ENCODE data around the gene SUGCT. TPM values are rescaled to one million over a fixed set of nuclear protein-coding genes. Genes with fewer than 3 reads are reported as not detected.
"Not testable (repeated sequence)": the region's sequence is repeated elsewhere in the genome, so short reads cannot be mapped to it uniquely, and the experiment has no call there.

Gene SUGCT
- total RNA-seq, 1 experiment from 2014 or later = 9.9 TPM

DNA sequence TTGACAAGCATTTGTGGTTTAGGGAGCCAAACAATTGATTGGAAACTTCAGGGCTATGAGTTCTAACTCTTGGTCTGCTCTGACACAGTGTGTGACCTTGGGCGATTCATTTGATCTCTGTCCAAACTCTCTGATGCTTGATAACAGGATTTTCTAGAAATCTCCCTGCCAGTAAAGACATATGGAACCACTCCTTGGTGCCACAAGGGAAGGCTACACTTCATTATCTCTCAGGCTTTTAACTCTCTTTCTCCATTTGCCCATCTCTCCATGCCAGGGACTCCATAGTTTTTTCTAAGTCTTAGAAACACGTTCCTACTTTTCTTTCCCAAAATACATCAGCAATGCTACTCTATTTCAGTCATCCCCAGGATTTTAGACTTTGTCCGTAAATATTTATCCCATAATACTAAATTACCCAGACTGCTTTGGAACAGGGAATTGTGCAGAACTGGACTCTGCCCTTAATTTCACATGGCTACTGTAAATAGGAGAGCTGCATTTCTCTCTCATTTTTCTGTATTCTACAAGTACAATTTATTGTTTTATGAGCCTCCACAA, 488.2 kb downstream of the SUGCT start:
- Mint-ChIP-seq H3K36me3 (ENCODE audit: insufficient read depth, unreplicated experiment) (no peaks in the 10 kb centered on the region), H3K27me3 (ENCODE audit: insufficient read depth, unreplicated experiment) (no peaks in the 10 kb centered on the region), H3K27ac (ENCODE audit: unreplicated experiment) (peak overlapping the region; percentile 31), H3K4me1 (ENCODE audit: low read depth, unreplicated experiment) (peaks cover 26% of the 10 kb centered on the region), H3K9me3 (ENCODE audit: unreplicated experiment) (no peaks in the 10 kb centered on the region), H3K4me3 (ENCODE audit: unreplicated experiment) (no peak overlapping the region)
- ChIA-PET CTCF (no interaction called here), POLR2A (no interaction called here)
- H3K36me3 ChIP-seq (ENCODE audit: control insufficient read depth, insufficient read depth, low read length) = no peaks in the 10 kb centered on the region
- TF ChIP-seq CTCF (IDR thresholded peaks at IDR 0.05; ENCODE audit: insufficient read depth in 1 of 2, low read depth in 1 of 2, low read length in 1 of 2, severe bottlenecking in 1 of 2, unreplicated experiment in 1 of 2) = no peak
- no peak for DNase-seq
- H3K4me3 ChIP-seq (ENCODE audit: low read depth, low read length) = no peak overlapping the region
- intact Hi-C loops (cut with micrococcal nuclease; ENCODE audit: unreplicated experiment) = loop anchor here (10.0 kb wide), 1 partner anchor 112 kb away; no protein-coding TSS in a partner anchor
- H3K9me3 ChIP-seq = no peaks in the 10 kb centered on the region
- no peaks in the 10 kb centered on the region for H3K27me3 ChIP-seq (replicated peaks; ENCODE audit: control insufficient read depth, insufficient read depth, low read length)
- BruUV-seq (replicated peaks) = no TSS peak
- H3K4me1 ChIP-seq = peaks cover 22% of the 10 kb centered on the region; the same call in 1 of the 2 replicates

- BruUV-seq (replicated peaks) = no TSS peak
Observed at GRCh38 chr7:40623863-40624262, 489.1 kb downstream of the SUGCT start.

GRCh38 chr7:40627361-40627760, 492.6 kb downstream of the SUGCT start:
- CTCF ChIA-PET; H3K36me3 ChIP-seq (ENCODE audit: control insufficient read depth, insufficient read depth, low read length); H3K4me3 Mint-ChIP-seq (ENCODE audit: unreplicated experiment); H3K27me3 Mint-ChIP-seq (ENCODE audit: insufficient read depth, unreplicated experiment); DNase-seq; BruUV-seq (replicated peaks); H3K4me3 ChIP-seq (ENCODE audit: low read depth, low read length); H3K9me3 ChIP-seq; H3K9me3 Mint-ChIP-seq (ENCODE audit: unreplicated experiment); POLR2A ChIA-PET; H3K27ac Mint-ChIP-seq (ENCODE audit: unreplicated experiment); H3K27me3 ChIP-seq (replicated peaks; ENCODE audit: control insufficient read depth, insufficient read depth, low read length); H3K36me3 Mint-ChIP-seq (ENCODE audit: insufficient read depth, unreplicated experiment): not testable (repeated sequence)
- peaks cover 22% of the 10 kb centered on the region; the same call in 1 of the 2 replicates for H3K4me1 ChIP-seq
- peaks cover 26% of the 10 kb centered on the region for H3K4me1 Mint-ChIP-seq (ENCODE audit: low read depth, unreplicated experiment)
- intact Hi-C loops (cut with micrococcal nuclease; ENCODE audit: unreplicated experiment) = loop anchor here (10.0 kb wide), 1 partner anchor 107 kb away; no protein-coding TSS in a partner anchor

More at GRCh38 chr7:40623863-40624262, 489.1 kb downstream of the SUGCT start:
- Histone ChIP-seq H3K36me3 (ENCODE audit: control insufficient read depth, insufficient read depth, low read length) (no peaks in the 10 kb centered on the region), H3K4me3 (ENCODE audit: low read depth, low read length) (no peak overlapping the region), H3K9me3 (no peaks in the 10 kb centered on the region), H3K27me3 (replicated peaks; ENCODE audit: control insufficient read depth, insufficient read depth, low read length) (no peaks in the 10 kb centered on the region), H3K4me1 (peaks cover 22% of the 10 kb centered on the region; the same call in 1 of the 2 replicates)
- no peaks in the 10 kb centered on the region for H3K27me3 Mint-ChIP-seq (ENCODE audit: insufficient read depth, unreplicated experiment)
- no peak overlapping the region for H3K4me3 Mint-ChIP-seq (ENCODE audit: unreplicated experiment)
- H3K4me1 Mint-ChIP-seq (ENCODE audit: low read depth, unreplicated experiment) = peaks cover 26% of the 10 kb centered on the region
- no peak overlapping the region for H3K27ac Mint-ChIP-seq (ENCODE audit: unreplicated experiment)
- ChIA-PET CTCF (no interaction called here), POLR2A (no interaction called here)
- intact Hi-C loops (cut with micrococcal nuclease; ENCODE audit: unreplicated experiment) = loop anchor here (10.0 kb wide), 1 partner anchor 111 kb away; no protein-coding TSS in a partner anchor
- no peaks in the 10 kb centered on the region for H3K36me3 Mint-ChIP-seq (ENCODE audit: insufficient read depth, unreplicated experiment)
- no peak for DNase-seq
- H3K9me3 Mint-ChIP-seq (ENCODE audit: unreplicated experiment) = no peaks in the 10 kb centered on the region
- no peak for TF ChIP-seq CTCF (IDR thresholded peaks at IDR 0.05; ENCODE audit: insufficient read depth in 1 of 2, low read depth in 1 of 2, low read length in 1 of 2, severe bottlenecking in 1 of 2, unreplicated experiment in 1 of 2)
